Neural crest cell (in vitro differentiated cells): ENCODE measurements around the gene CDK14. TPM values are rescaled to one million over a fixed set of nuclear protein-coding genes. Genes with fewer than 3 reads are reported as not detected.

Experiments used
- DNase-seq: peaks from one replicate; pipeline ENCODE4 v3.0.0; 2021; ENCODE audit warnings: low read depth, mixed read lengths, low spot score
- H3K27ac Mint-ChIP-seq: one replicate; pipeline ENCODE4 v1.8.0; 2021; ENCODE audit warnings: mild to moderate bottlenecking, mixed read lengths; ENCODE audit not compliant: unreplicated experiment
- H3K27me3 Mint-ChIP-seq: 2 replicates; pipeline ENCODE4 v1.8.0; 2021; ENCODE audit warnings: low read depth, mild to moderate bottlenecking, mixed read lengths
- H3K36me3 Mint-ChIP-seq: 2 replicates; pipeline ENCODE4 v1.8.0; 2021; ENCODE audit warnings: low read depth, mild to moderate bottlenecking, mixed read lengths
- H3K4me1 Mint-ChIP-seq: 2 replicates; pipeline ENCODE4 v1.8.0; 2021; ENCODE audit warnings: mixed read lengths
- H3K4me3 Mint-ChIP-seq: one replicate; pipeline ENCODE4 v1.8.0; 2021; ENCODE audit warnings: mild to moderate bottlenecking, mixed read lengths
- H3K9me3 Mint-ChIP-seq: 2 replicates; pipeline ENCODE4 v1.8.0; 2021; ENCODE audit warnings: mixed read lengths
- CTCF ChIP-seq: fragments of 200-600 bp; sonication (generic); conservative IDR thresholded peaks from 2 replicates; pipeline ENCODE4 v1.5.0; 2021; ENCODE audit warnings: antibody characterized with exemption, mild to moderate bottlenecking
- total RNA-seq: library from RNA; stranded (reverse); gene quantifications from 2 replicates; pipeline ENCODE4 v1.2.1, GENCODE V29; 2021

Gene CDK14
- total RNA-seq, 1 donor from 2014 or later, result 49.6 TPM

DNA sequence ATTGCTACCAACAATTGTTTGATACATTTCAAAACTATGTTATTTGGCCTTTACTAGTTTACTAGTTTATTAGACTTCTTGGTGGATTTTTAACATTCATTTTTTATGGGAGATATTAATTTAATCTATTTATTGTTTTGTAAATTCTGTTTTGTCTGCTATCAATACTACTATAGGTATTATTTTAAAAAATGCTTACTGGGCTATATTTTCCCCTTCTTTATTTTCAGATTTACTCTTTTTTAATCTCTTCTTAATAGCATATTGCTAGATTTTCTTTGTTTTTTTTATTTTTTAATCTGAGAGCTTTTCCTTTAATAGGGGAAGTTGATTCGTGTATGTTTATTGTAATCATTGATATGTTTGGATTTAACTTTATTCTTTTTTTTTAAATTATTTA, 147.5 kb downstream of the CDK14 start:
- no peaks in the 10 kb centered on the region for H3K27me3 Mint-ChIP-seq
- H3K27ac Mint-ChIP-seq, result no peak overlapping the region
- TF ChIP-seq CTCF, result no peak

GRCh38 chr7:90747516-90747915, 151.4 kb downstream of the CDK14 start:
- no peak for TF ChIP-seq CTCF
- no peaks in the 10 kb centered on the region for H3K27me3 Mint-ChIP-seq
- H3K4me1 Mint-ChIP-seq, result peaks cover 11% of the 10 kb centered on the region
- peaks cover 2% of the 10 kb centered on the region for H3K9me3 Mint-ChIP-seq
- no peak overlapping the region for H3K27ac Mint-ChIP-seq
- peaks cover 16% of the 10 kb centered on the region for H3K36me3 Mint-ChIP-seq
- no peak overlapping the region for H3K4me3 Mint-ChIP-seq
- DNase-seq, result no peak

More for the DNA sequence above, 147.5 kb downstream of the CDK14 start:
- H3K4me1 Mint-ChIP-seq, result peaks cover 11% of the 10 kb centered on the region
- peaks cover 2% of the 10 kb centered on the region for H3K36me3 Mint-ChIP-seq
- no peak for DNase-seq
- no peak overlapping the region for H3K4me3 Mint-ChIP-seq
- no peaks in the 10 kb centered on the region for H3K9me3 Mint-ChIP-seq

DNA sequence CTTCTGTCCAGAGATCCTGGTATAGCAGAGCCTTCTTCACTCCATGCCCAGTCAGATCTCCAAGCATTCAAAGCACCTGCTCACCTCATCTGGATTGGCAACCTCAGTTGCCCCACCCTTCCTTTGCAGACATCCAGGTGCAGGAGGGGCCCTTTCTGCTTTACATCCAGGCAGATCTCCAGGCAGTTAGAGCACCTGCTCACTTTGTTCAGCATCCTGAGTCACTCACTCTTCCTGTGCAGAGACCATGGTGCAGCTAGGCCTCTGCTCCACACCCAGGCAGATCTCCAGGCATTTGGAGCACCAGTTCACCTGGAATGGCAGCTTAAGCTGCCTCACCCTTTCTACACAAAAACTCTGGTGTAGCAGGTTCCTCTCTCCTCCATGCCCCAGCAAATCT, 153.1 kb downstream of the CDK14 start:
- H3K27ac Mint-ChIP-seq, result no peak overlapping the region
- no peak for TF ChIP-seq CTCF

DNA sequence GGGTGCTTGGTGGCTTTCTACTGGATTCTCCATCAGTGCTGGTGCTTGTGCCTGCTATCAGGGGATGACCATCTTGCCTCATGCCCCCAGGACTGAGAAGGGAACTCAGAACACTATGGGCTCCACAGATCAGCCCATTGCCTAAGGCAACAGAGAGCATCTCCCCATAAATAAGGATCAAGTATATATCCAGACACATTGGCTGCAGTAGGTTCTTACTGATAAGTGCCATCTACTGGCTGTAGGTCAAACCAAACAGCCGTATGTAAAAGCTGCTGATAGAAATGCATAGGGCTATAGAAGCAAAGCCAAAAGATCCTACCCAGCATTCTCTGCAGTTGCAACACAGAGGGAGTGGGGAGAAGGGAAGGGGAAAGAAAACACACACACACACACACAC, 153.7 kb downstream of the CDK14 start:
- no peak overlapping the region for H3K27ac Mint-ChIP-seq
- no peak overlapping the region for H3K4me3 Mint-ChIP-seq
- peaks cover 23% of the 10 kb centered on the region for H3K36me3 Mint-ChIP-seq
- H3K4me1 Mint-ChIP-seq, result peaks cover 7% of the 10 kb centered on the region
- H3K9me3 Mint-ChIP-seq, result peaks cover 2% of the 10 kb centered on the region
- no peaks in the 10 kb centered on the region for H3K27me3 Mint-ChIP-seq
- TF ChIP-seq CTCF, result no peak
- no peak for DNase-seq

More for the DNA sequence above, 153.1 kb downstream of the CDK14 start:
- Mint-ChIP-seq H3K9me3 (peaks cover 2% of the 10 kb centered on the region), H3K36me3 (peaks cover 20% of the 10 kb centered on the region), H3K27me3 (no peaks in the 10 kb centered on the region), H3K4me1 (peaks cover 4% of the 10 kb centered on the region), H3K4me3 (no peak overlapping the region)
- no peak for DNase-seq

DNA sequence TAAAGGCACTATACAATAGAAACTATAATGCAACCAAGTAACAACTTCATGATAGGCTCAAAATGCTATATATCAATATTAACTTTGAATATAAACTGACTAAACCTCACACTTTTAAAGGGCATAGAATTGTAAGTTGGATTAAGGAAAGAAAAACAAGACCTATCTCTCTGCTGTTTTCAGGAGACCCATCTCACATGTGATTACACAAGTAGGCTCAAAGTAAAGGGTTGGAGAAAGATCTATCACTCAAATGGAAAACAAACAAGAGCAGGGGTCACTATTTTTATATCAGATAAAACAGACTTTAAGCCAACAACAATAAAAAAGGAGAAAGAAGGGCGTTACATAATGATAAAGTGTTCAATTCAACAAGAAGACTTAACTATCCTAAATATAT, 155.5 kb downstream of the CDK14 start:
- H3K27me3 Mint-ChIP-seq, result no peaks in the 10 kb centered on the region
- H3K4me3 Mint-ChIP-seq, result no peak overlapping the region
- no peak for DNase-seq
- TF ChIP-seq CTCF, result no peak
- H3K36me3 Mint-ChIP-seq, result peaks cover 21% of the 10 kb centered on the region
- no peak overlapping the region for H3K27ac Mint-ChIP-seq
- H3K4me1 Mint-ChIP-seq, result peaks cover 5% of the 10 kb centered on the region
- peaks cover 2% of the 10 kb centered on the region for H3K9me3 Mint-ChIP-seq

- TF ChIP-seq CTCF, result no peak
- H3K4me3 Mint-ChIP-seq, result no peak overlapping the region
- peaks cover 2% of the 10 kb centered on the region for H3K9me3 Mint-ChIP-seq
- H3K27ac Mint-ChIP-seq, result no peak overlapping the region
- DNase-seq, result no peak
- H3K36me3 Mint-ChIP-seq, result peaks cover 21% of the 10 kb centered on the region
- peaks cover 5% of the 10 kb centered on the region for H3K4me1 Mint-ChIP-seq
- H3K27me3 Mint-ChIP-seq, result no peaks in the 10 kb centered on the region
These were observed 155.9 kb downstream of the CDK14 start for GRCh38 chr7:90752051-90752450.
